Suprapubic skin (tissue), 4 donors: ENCODE measurements around the gene SRSF10. TPM values are rescaled to one million over a fixed set of nuclear protein-coding genes. Genes with fewer than 3 reads are reported as not detected.

Experiments
- DNase-seq, 2 donors: peaks; one replicate each; pipeline ENCODE4 v3.0.0-alpha.2; 2019; ENCODE audit warnings: low spot score in 2 of 2
- H3K27ac ChIP-seq: fragments of 200-600 bp; sonication (generic); one replicate; pipeline ENCODE4 v1.5.1; 2019
- H3K27me3 ChIP-seq: fragments of 200-600 bp; sonication (generic); one replicate; pipeline ENCODE4 v1.5.1; 2019
- H3K36me3 ChIP-seq: fragments of 200-600 bp; sonication (generic); one replicate; pipeline ENCODE4 v1.5.1; 2019
- H3K4me1 ChIP-seq: fragments of 200-600 bp; sonication (generic); one replicate; pipeline ENCODE4 v1.5.1; 2019
- H3K4me3 ChIP-seq: fragments of 200-600 bp; sonication (generic); one replicate; pipeline ENCODE4 v1.5.1; 2019; ENCODE audit warnings: mild to moderate bottlenecking
- H3K9me3 ChIP-seq: fragments of 200-600 bp; sonication (generic); one replicate; pipeline ENCODE4 v1.5.1; 2019
- EP300 ChIP-seq: sonication (generic); formaldehyde crosslinking; IDR thresholded peaks from one replicate; pipeline ENCODE4 v1.6.1; 2017; ENCODE audit warnings: antibody characterized with exemption
- POLR2A ChIP-seq, 2 donors: fragments of 450-650 bp; IDR thresholded peaks; one replicate each; pipeline ENCODE4 v1.6.1; 2017; ENCODE audit warnings: antibody characterized with exemption in 2 of 2, mild to moderate bottlenecking in 2 of 2, moderate library complexity in 2 of 2
- POLR2AphosphoS5 ChIP-seq, 3 donors: sonication (generic); formaldehyde crosslinking; IDR thresholded peaks; one replicate each; pipeline ENCODE4 v1.6.1; 2017; ENCODE audit warnings: antibody characterized with exemption in 3 of 3
- whole genome bisulfite sequencing: methylation state at CpG from one replicate; pipeline ENCODE4 v1.1.5; 2018; 5-methylcytosine and 5-hydroxymethylcytosine counted together
- total RNA-seq, 4 donors: library from RNA; depleted of rRNA; stranded (reverse); fragments of >200 nt; gene quantifications; one replicate each; pipeline ENCODE4 v1.1.0, GENCODE V29; 2016
- TF ChIP-seq, protein P1 (sequence below), 2 donors: fragments of 200-600 bp in 1 of 2; fragments of 450-650 bp in 1 of 2; sonication (generic) in 1 of 2; IDR thresholded peaks; one replicate each; pipeline ENCODE4 v1.5.1; 2016 to 2019; ENCODE audit warnings: antibody characterized with exemption in 2 of 2, mild to moderate bottlenecking in 1 of 2, moderate library complexity in 1 of 2

Gene SRSF10
- total RNA-seq, 4 donors from 2014 or later, result 67.7 to 162 (median 74.2) TPM

DNA sequence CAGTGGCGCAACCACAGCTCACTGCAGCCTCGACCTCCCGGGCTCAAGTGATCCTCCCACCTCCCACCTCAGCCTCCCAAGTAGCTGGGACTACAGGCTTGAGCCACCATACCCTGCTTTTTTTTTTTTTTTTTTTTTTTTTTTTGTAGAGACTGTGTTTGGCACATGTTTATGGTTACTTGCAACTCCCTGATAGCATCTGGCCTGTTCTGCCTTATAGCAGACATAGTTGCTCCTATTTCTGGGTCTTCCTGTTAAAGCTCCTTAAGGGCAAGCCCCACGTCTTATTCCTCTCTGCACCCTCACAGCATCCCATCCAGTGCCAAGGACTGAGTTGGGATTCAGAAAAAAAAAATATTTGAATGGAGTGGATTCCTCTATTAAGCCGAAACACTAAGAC, 49.9 kb downstream of the SRSF10 start:
- H3K27me3 ChIP-seq, result no peaks in the 10 kb centered on the region
- H3K27ac ChIP-seq, result no peak overlapping the region
- peak in 1 of 2 donors; percentile 4 for DNase-seq
- no peaks in the 10 kb centered on the region for H3K36me3 ChIP-seq
- TF ChIP-seq EP300 (no peak), POLR2AphosphoS5 (IDR thresholded peaks at IDR 0.05) (no peak), POLR2A (IDR thresholded peaks at IDR 0.05) (no peak)
- TF ChIP-seq, protein P1, sequence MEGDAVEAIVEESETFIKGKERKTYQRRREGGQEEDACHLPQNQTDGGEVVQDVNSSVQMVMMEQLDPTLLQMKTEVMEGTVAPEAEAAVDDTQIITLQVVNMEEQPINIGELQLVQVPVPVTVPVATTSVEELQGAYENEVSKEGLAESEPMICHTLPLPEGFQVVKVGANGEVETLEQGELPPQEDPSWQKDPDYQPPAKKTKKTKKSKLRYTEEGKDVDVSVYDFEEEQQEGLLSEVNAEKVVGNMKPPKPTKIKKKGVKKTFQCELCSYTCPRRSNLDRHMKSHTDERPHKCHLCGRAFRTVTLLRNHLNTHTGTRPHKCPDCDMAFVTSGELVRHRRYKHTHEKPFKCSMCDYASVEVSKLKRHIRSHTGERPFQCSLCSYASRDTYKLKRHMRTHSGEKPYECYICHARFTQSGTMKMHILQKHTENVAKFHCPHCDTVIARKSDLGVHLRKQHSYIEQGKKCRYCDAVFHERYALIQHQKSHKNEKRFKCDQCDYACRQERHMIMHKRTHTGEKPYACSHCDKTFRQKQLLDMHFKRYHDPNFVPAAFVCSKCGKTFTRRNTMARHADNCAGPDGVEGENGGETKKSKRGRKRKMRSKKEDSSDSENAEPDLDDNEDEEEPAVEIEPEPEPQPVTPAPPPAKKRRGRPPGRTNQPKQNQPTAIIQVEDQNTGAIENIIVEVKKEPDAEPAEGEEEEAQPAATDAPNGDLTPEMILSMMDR (IDR thresholded peaks at IDR 0.05), result no peak
- H3K4me1 ChIP-seq, result no peaks in the 10 kb centered on the region
- WGBS, result 80% methylated on average over 5 of the region's 5 CpGs
- no peaks in the 10 kb centered on the region for H3K9me3 ChIP-seq
- no peak overlapping the region for H3K4me3 ChIP-seq

DNA sequence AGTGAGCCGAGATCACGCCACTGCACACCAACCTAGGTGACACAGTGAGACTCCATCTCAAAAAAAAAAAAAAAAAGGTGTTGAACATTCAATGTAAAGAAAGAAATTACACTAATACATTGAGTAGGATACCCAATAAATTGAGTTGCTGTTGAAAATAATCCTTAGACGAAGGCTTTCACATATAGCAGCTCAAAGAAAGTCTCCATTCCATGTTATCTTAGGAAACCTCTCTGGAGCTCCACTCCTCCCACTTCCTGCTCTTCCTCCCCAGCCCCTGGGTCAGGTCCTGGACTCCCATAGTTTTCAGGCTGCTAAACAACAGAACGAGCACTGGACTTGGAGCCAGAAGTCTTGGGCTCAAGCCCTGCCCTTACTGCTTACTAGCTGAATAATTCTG, 51.3 kb downstream of the SRSF10 start:
- H3K4me3 ChIP-seq, result no peak overlapping the region
- no peak overlapping the region for H3K27ac ChIP-seq
- H3K27me3 ChIP-seq, result no peaks in the 10 kb centered on the region
- no peak for TF ChIP-seq POLR2AphosphoS5 (IDR thresholded peaks at IDR 0.05)
- no peak for TF ChIP-seq POLR2A (IDR thresholded peaks at IDR 0.05)
- TF ChIP-seq, protein P1 (IDR thresholded peaks at IDR 0.05), result no peak
- no peak for TF ChIP-seq EP300
- no peaks in the 10 kb centered on the region for H3K36me3 ChIP-seq
- H3K4me1 ChIP-seq, result no peaks in the 10 kb centered on the region
- WGBS, result 88% methylated on average over 4 of the region's 4 CpGs
- H3K9me3 ChIP-seq, result no peaks in the 10 kb centered on the region
- no peak for DNase-seq

DNA sequence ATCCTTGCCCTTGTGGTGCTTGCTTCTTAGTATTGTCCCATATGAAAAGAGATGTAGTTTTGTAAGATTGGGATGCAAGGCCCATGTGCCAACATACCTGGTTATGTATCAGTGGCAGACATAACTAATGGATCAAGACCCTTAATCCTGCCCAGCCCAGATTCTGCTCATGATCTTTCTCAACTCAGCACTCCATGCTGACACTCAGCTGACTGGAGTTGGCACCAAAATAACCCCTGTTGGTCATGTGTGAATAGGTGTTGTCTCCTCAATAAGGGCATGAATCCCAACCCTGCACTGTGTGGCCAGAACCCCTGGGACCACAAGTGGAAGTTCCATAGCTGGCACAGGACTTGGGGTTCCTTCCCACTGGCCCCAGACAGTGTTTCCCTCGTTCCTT, 53.0 kb downstream of the SRSF10 start:
- no peak overlapping the region for H3K27ac ChIP-seq
- H3K27me3 ChIP-seq, result no peaks in the 10 kb centered on the region
- 55% methylated on average over 1 of the region's 1 CpG for WGBS
- no peak overlapping the region for H3K4me3 ChIP-seq
- H3K36me3 ChIP-seq, result no peaks in the 10 kb centered on the region
- DNase-seq, result peak in 1 of 2 donors; percentile 6
- H3K4me1 ChIP-seq, result no peaks in the 10 kb centered on the region
- H3K9me3 ChIP-seq, result no peaks in the 10 kb centered on the region
- TF ChIP-seq POLR2AphosphoS5 (IDR thresholded peaks at IDR 0.05) (no peak), EP300 (no peak), POLR2A (IDR thresholded peaks at IDR 0.05) (no peak)
- TF ChIP-seq, protein P1 (IDR thresholded peaks at IDR 0.05), result no peak

DNA sequence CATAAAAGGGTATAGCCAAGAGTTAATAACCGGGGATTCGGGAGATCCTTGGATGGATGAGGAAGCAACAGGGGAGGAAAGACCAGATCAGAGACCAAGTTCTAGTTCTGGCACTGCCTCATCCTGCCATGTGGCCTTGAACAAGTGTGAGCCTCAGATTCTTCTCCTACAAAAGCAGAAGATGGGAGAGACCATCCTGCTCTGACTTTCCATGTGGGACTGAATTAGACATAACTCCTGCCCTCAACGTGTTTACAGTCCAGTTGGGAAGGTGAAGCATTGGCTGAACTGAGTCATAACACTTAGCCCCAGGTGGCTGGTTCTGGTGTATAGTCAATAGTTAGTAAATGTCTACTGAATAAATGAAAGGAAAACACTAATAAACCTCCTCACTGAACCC, 54.8 kb downstream of the SRSF10 start:
- 77% methylated on average over 3 of the region's 3 CpGs for whole genome bisulfite sequencing

DNA sequence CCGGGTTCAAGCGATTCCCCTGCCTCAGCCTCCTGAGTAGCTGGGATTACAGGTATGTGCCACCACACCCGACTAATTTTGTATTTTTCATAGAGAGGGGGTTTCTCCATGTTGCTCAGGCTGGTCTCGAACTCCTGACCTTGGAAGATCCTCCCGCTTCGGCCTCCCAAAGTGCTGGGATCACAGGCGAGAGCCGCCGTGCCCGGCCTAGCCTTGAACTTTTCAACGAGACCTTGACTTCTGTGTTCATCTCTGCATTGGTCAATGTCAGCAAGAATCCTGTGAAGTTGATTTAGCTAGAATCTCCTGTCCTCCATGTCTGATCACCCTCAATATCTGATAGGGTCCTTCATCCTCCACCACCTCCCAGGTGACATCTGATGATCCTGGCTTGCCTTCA, 55.5 kb downstream of the SRSF10 start:
- H3K4me1 ChIP-seq, result peaks cover 9% of the 10 kb centered on the region
- H3K27ac ChIP-seq, result no peak overlapping the region
- no peaks in the 10 kb centered on the region for H3K9me3 ChIP-seq
- 92% methylated on average over 11 of the region's 11 CpGs for WGBS
- H3K27me3 ChIP-seq, result no peaks in the 10 kb centered on the region
- no peak for DNase-seq
- no peak overlapping the region for H3K4me3 ChIP-seq
- no peaks in the 10 kb centered on the region for H3K36me3 ChIP-seq
- TF ChIP-seq, protein P1 (IDR thresholded peaks at IDR 0.05), result no peak

More for the DNA sequence above, 54.8 kb downstream of the SRSF10 start:
- Histone ChIP-seq H3K36me3 (no peaks in the 10 kb centered on the region), H3K27me3 (no peaks in the 10 kb centered on the region), H3K4me1 (peaks cover 4% of the 10 kb centered on the region), H3K9me3 (no peaks in the 10 kb centered on the region), H3K4me3 (no peak overlapping the region), H3K27ac (no peak overlapping the region)
- DNase-seq, result no peak
- TF ChIP-seq POLR2AphosphoS5 (IDR thresholded peaks at IDR 0.05) (no peak), EP300 (no peak), POLR2A (IDR thresholded peaks at IDR 0.05) (no peak)
- TF ChIP-seq, protein P1 (IDR thresholded peaks at IDR 0.05), result no peak
